ENCODE data around the gene ADAMTSL2. TPM values are rescaled to one million over a fixed set of nuclear protein-coding genes. Genes with fewer than 3 reads are reported as not detected.

The ADAMTSL2 gene
- total and polyA plus RNA-seq, 2 of the 13 experiments (the other 11 are each of a cell fraction or from before 2014, with no cell fraction given), result 1.9 to 3.8 TPM

- no peak for TF ChIP-seq ZMAT5 (CRISPR knock-in tag; IDR thresholded peaks at IDR 0.05; ENCODE audit: borderline replicate concordance, low read depth)
- no peak for TF ChIP-seq ATRX (CRISPR knock-in tag; IDR thresholded peaks at IDR 0.05; ENCODE audit: borderline replicate concordance)
- TF ChIP-seq ZNF343 (CRISPR knock-in tag; IDR thresholded peaks at IDR 0.05), result no peak
- TF ChIP-seq BATF2 (CRISPR knock-in tag; IDR thresholded peaks at IDR 0.05), result no peak
Observed at GRCh38 chr9:133543772-133544467, 9.4 kb downstream of the ADAMTSL2 start (continued).

DNA sequence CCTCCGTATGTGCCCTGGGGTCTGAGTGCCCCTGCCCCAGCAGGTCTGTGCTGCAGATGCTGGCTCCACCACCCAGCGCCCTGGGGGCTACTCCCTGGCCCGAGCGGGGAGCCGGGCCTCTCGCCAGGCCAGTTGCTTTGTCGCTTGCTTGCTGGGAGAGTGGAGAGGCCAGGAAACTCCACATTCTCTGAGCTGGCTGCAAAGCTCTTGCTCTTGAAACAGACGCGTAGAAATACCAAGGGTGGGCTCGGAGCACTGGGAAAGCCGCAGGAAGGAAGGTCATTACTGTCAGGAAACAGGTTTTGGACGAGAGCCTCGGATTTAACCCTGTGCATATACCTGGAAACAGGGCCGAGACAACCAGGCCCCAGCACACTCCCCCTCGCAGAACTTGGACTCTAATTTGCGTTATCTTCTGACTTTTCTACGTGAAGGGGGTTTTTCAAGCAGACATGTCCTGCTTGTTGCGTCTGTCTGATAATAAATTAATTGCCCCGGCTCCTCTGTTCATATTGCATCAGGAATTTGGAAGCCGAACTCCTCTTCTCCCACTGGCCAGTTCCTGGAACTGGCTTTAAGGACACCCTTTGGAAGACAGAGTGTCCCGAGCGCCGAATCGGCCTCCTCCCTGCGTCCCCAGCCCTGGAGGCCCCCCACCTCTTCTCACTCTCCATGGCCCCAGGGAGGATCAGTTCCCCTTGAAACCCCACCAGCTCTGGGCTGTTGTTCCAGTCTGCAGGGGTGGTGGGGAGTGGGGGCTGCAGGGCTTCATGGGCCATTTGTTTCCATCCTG is 11.2 kb downstream of the ADAMTSL2 start:
- Histone ChIP-seq H3K79me2 (ENCODE audit: insufficient read depth, low read length) (no peaks in the 10 kb centered on the region), H2AFZ (ENCODE audit: low read length) (no peak overlapping the region), H3K4me3 (replicated peaks in 1 of 3; ENCODE audit: insufficient read depth in 1 of 3, low read depth in 2 of 3, low read length in 3 of 3) (no peak overlapping the region), H3K36me3 (replicated peaks in 1 of 2; ENCODE audit: control insufficient read depth in 1 of 2, insufficient read depth in 2 of 2, low read length in 2 of 2) (peaks cover 0 to 1% of the 10 kb centered on the region in 2 experiments; a peak in 2 of 5 replicates), H3K9me3 (ENCODE audit: low read length) (no peaks in the 10 kb centered on the region), H3K4me2 (ENCODE audit: low read depth, low read length) (no peak overlapping the region), H3K27ac (ENCODE audit: extremely low read length, insufficient read depth, low read length) (no peak overlapping the region), H4K20me1 (ENCODE audit: insufficient read depth, low read length) (no peaks in the 10 kb centered on the region), H3K27me3 (ENCODE audit: control insufficient read depth in 1 of 2, insufficient read depth in 2 of 2, low read length in 2 of 2) (no peaks in the 10 kb centered on the region), H3K4me1 (ENCODE audit: insufficient read depth, low read length) (no peaks in the 10 kb centered on the region), H3K9ac (ENCODE audit: insufficient read depth, low read depth, low read length) (no peak overlapping the region)
- TF ChIP-seq BHLHE40 (IDR thresholded peaks at IDR 0.05; ENCODE audit: low read length), result no peak
- TF ChIP-seq ZNF33B (CRISPR knock-in tag; IDR thresholded peaks at IDR 0.05), result no peak
- no peak for TF ChIP-seq RFXANK (CRISPR knock-in tag; IDR thresholded peaks at IDR 0.05)
- no TSS peak for BruUV-seq (replicated peaks)
- no peak for DNase-seq (ENCODE audit: low spot score)
- FAIRE-seq, result no peak
- POLR2A ChIA-PET, result no interaction called here
- WGBS (ENCODE audit: low lambda C conversion rate), result 74% methylated on average over 24 of the region's 25 CpGs
- CTCF ChIA-PET (ENCODE audit: low intra/inter-chr PET ratio, low total read pairs), result no interaction called here
- in situ Hi-C loops (cut with HindIII; ENCODE audit: extremely low pct_ligation_motif_present, low pct_unique_long_range_greater_than_20kb) (loop anchor here (25.0 kb wide), 1 partner anchor 192 kb away; the partner anchor contains the start of gene SARDH), intact Hi-C loops (cut with micrococcal nuclease; ENCODE audit: unreplicated experiment) (no loop called here)
- ATAC-seq, result no peak
